Activated gamma-delta T cell treated with Interleukin-2 at 50 U/mL for 16 hours (primary cell): Measurements from ENCODE around the gene MAPK13.
"Not testable (repeated sequence)": the region's sequence is repeated elsewhere in the genome, so short reads cannot be mapped to it uniquely, and the experiment has no call there.

ENCODE experiments used
- DNase-seq: peaks from one replicate; pipeline ENCODE4 v3.0.0-alpha.2; 2020

Gene MAPK13

GRCh38 chr6:36115412-36115811 is 14.9 kb upstream of the MAPK13 start:
- DNase-seq, result no peak

DNA sequence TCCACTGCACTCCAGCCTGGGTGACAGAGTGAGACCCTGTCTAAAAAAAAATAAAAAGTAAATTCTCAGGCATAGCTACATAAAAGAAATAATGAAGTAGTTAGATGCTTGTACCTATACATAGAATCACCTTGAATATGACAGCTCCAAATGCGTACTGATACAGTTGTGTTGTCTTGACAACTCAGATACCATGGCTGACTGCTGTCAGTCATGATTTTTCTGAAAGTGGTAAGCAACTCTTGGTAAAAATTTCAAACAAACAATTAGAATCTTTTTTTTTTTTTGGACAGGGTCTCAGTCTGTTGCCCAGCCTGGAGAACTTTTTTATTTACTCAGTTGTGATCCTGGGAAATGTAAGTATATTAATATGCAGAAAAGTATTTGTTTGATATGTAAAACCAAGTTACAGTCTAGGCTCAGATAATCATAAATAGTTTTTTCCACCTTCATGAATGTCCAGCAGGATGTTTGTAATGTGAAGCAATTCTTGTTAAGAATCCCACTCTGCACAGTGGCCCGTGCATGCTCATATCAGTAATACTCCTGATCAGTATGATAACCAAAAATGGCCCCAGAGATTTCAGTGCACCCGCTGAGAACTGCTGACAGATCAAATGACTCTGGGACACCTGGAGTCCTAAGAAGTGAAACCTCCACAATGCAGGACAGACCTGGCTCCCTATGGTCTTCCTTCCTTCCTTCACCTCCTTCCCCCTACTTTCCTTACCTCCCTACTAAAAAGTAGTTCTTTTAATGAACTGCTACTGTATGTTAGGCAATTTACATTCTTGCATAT is 14.0 kb upstream of the MAPK13 start:
- no peak for DNase-seq

DNA sequence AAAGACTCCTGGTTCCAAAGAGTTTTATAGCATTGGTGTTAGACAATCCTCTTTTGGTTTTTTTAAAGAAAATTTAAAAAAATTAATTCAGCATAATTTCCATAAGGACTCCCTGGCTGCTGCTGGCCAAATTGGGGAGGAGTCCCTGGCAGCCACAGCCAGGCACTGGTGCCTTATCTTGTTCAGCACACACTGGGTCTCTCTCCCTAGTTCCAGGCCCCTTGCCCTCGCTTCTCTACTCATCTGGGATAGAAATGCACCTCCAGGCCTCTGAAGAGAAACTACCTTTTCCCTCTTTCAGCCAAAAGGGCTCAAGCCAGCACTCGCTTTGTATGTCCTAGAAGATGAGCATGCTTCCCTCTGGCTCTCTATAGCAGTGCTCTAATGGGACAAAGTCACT is 13.4 kb upstream of the MAPK13 start:
- no peak for DNase-seq

GRCh38 chr6:36117658-36118549 is 12.4 kb upstream of the MAPK13 start:
- no peak for DNase-seq

GRCh38 chr6:36118550-36119107 is 11.7 kb upstream of the MAPK13 start:
- peak; percentile 69 for DNase-seq

GRCh38 chr6:36119209-36119608 is 11.1 kb upstream of the MAPK13 start:
- DNase-seq, result no peak

DNA sequence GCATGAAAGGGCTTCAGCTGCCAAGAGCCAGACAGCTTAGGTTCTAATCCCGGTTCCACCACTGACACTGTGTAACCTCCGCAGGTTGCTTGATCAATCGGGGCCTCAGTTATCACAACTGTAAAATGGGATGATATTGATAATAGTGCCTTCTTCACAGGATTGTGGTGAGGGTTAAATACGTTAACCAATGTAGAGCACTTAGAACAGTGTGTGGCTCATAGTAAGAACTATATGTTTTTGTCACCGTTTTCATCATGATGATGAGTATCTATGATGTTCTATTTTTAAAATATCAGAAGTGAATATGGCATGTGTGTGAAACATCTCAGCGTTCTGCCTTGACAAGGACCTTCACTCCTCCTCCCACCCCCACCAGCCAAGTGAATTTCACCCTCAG is 10.3 kb upstream of the MAPK13 start:
- no peak for DNase-seq

- peak; percentile 72 for DNase-seq
These were observed 9.8 kb upstream of the MAPK13 start for GRCh38 chr6:36120539-36120938.

GRCh38 chr6:36120979-36121786 is 9.1 kb upstream of the MAPK13 start:
- peak; percentile 43 for DNase-seq

DNA sequence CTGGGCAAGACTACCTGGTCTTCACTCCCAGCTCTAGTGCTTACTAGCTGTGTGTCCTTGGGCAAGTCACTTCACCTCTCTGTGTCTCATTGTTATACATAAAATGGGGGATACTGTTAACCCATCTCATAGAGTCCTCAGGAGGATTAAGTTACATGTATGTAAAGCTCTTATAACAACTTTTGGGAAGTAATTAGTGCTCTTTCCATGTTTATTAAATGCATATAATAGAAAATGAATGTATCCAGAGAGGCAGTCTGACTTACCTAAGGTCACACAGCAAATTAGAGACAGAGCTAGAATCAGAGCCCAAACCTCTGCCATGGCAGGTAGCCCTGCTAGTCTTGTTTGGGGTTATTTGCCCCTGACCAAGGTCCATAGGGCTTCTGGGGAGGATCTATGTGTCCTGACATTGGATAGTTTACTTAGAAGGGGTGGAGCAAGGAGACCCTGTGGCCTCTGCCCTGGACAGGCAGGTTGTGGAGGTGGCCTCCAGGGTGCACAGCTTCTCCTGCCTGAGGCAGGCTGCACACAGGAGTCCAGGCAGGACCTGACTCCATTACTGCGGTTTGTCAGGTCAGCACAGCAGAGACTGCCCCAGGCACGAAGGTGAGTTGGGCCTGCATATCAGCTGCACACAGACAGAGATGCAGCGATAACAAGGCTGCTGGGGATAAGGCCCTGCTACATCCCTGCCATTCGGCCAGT is 8.4 kb upstream of the MAPK13 start:
- DNase-seq, result no peak

GRCh38 chr6:36122495-36123269 is 7.6 kb upstream of the MAPK13 start:
- no peak for DNase-seq

- DNase-seq, result peak; percentile 89
These were observed 6.8 kb upstream of the MAPK13 start for GRCh38 chr6:36123270-36124139.

DNA sequence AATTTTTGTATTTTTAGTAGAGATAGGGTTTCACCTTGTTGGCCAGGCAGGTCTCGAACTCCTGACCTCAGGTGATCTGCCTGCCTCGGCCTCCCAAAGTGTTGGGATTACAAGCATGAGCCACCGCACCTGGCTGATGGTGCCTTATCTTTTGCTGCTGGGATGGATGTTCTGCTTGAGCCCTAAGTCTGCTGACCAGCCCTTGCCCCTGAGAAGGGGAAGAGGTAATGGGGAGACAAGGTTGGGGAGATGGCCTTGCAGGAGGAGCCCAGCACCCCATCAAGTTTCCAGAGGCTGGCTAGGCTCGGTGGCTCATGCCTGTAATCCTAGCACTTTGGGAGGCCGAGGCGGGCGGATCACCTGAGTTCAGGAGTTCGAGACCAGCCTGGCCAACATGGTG is 6.0 kb upstream of the MAPK13 start:
- DNase-seq, result not testable (repeated sequence)

DNA sequence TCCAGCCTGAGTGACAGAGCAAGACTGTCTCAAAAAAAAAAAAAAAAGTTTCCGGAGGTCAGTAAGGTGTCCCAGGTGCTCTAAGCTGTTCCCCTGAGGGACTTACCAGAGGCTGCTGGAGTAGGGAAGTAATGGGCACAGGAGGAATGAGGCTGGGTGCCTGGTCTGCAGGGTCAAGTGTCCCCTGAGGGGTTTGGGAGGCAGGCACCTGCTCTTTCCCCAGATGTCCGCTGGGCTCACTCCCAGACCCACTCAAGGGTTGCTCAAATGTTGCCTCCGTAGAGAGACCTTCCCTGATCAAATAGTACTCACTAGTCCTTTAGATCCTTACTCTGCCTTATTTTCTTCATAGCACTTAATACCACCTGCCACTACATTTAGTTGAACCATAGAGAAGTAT is 5.4 kb upstream of the MAPK13 start:
- no peak for DNase-seq

DNA sequence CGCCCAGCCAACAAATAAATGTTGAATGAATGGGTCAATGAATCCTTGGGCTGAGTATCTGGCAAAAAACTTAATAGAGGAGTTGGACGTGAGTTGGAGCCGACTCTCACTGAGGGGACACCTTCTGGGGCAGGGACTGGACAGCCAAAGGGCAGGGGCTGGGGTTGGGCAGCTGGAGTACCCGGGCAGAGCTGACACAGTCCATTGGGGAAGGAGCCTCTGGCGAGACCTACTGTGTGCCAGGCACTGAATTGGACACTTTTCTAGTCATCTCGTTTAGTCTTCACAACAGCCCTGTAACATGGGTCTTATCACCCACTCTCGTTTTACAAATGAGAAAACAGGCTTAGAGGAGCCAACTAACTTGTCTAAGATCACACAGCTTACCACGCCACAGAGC is 4.7 kb upstream of the MAPK13 start:
- no peak for DNase-seq

GRCh38 chr6:36126121-36126520 is 4.2 kb upstream of the MAPK13 start:
- DNase-seq, result no peak

- no peak for DNase-seq
These were observed 3.5 kb upstream of the MAPK13 start for GRCh38 chr6:36126553-36127458.

- DNase-seq, result no peak
These were observed 2.8 kb upstream of the MAPK13 start for GRCh38 chr6:36127462-36128016.

DNA sequence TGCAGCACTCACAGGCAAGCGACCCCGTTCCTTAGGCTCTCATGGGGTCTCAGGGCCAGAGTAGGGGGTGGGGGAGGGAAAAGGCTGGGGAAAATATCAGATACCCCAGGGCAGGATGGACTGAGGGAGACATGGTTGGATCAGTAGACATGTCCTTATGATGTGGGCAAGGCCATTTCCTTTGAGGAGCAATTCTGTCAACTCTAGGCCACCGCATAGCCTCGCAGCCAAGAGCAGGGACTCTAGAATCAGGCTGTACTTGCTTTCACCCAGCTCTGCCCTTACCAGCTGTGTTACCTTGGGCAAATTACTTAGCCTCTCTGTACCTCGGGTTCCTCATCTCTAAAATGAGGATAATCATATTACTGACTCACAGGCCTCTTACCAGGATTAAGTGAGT is 2.2 kb upstream of the MAPK13 start:
- DNase-seq, result no peak
